Astrocyte (in vitro differentiated cells and primary cell): ENCODE data around the gene NLRP9.

ENCODE experiments used
- EZH2 ChIP-seq: IDR thresholded peaks from 2 replicates; pipeline ENCODE4 v1.6.1; 2012; ENCODE audit warnings: mild to moderate bottlenecking, low read length, inconsistent platforms; ENCODE audit not compliant: insufficient read depth
- TF ChIP-seq, protein P1 (sequence below): IDR thresholded peaks from 2 replicates; pipeline ENCODE4 v1.5.1; 2011; ENCODE audit warnings: low read depth, mild to moderate bottlenecking, inconsistent platforms, low read length, moderate library complexity; ENCODE audit not compliant: insufficient read depth

DNA sequence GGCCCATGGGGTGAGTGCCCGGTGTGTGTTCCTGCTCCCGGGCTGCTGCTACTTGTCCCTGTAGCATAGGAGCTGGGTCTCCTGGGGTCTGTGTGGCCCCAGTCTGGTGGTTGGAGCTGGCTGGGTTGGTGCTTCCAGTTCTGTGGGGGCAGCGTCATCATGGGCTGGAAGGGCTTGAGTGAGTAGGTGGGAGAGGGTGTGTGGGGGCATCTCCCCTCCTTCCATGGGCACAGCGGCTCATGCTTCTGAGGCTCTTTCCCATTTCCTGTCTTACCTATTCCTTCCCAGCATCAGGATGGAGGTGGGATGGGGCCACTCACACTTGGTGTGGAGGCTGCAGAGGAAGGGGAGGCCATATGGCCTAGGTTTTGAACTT is 71.2 kb downstream of the NLRP9 start:
- TF ChIP-seq, protein P1, sequence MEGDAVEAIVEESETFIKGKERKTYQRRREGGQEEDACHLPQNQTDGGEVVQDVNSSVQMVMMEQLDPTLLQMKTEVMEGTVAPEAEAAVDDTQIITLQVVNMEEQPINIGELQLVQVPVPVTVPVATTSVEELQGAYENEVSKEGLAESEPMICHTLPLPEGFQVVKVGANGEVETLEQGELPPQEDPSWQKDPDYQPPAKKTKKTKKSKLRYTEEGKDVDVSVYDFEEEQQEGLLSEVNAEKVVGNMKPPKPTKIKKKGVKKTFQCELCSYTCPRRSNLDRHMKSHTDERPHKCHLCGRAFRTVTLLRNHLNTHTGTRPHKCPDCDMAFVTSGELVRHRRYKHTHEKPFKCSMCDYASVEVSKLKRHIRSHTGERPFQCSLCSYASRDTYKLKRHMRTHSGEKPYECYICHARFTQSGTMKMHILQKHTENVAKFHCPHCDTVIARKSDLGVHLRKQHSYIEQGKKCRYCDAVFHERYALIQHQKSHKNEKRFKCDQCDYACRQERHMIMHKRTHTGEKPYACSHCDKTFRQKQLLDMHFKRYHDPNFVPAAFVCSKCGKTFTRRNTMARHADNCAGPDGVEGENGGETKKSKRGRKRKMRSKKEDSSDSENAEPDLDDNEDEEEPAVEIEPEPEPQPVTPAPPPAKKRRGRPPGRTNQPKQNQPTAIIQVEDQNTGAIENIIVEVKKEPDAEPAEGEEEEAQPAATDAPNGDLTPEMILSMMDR = no peak
- no peak for TF ChIP-seq EZH2
